ENCODE data around the gene ZBTB49.

DNA sequence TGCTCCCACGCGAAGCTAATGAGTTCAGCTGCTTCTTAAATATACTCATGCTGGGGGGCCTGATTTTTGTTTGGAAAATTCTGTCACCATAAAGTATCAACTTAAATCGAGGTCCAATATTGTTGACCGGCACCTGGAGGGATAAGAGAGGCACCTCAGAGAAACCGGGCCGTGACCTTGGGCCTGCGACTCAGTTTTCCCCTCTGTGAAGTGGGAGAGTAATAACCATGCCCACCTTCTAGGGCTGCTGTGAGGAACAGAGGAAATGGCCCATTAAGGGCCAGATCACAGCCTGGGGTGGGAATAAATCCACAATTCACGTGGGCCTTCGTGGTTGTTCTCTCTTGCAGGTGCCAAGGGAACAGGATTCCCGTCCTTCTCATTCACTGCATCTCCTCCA, 39.4 kb downstream of the ZBTB49 start:
- TF ChIP-seq CTCF (IDR thresholded peaks at IDR 0.05) (no peak), ZFX (IDR thresholded peaks at IDR 0.05; ENCODE audit: borderline replicate concordance) (no peak)

All from 22Rv1 (cell line).